Panc1 (cell line): ENCODE data around the gene NAB2. TPM values are rescaled to one million over a fixed set of nuclear protein-coding genes. Genes with fewer than 3 reads are reported as not detected.

ENCODE experiments used
- ATAC-seq: fragments of 200-7000 bp; cut with Tn5 transposase; 2 replicates; pipeline ENCODE4 v1.9.1; 2020; ENCODE audit warnings: mild to moderate bottlenecking, moderate library complexity
- BruUV-seq: library from RNA; stranded (reverse); fragments of 400-500 nt; replicated peaks from 2 replicates; lab custom pipeline; 2021; lab: Mats Ljungman, UMichigan
- CTCF ChIA-PET: fragments of 300-600 bp; sonication (Branson Sonifier 250); formaldehyde crosslinking; loops from one replicate; lab custom pipeline; 2022; ENCODE audit warnings: antibody characterized with exemption; lab: Charles Lee
- POLR2A ChIA-PET: fragments of 300-600 bp; sonication (Branson Sonifier 250); formaldehyde crosslinking; loops from one replicate; lab custom pipeline; 2022; ENCODE audit warnings: antibody characterized with exemption; lab: Charles Lee
- DNase-seq: peaks from one replicate; pipeline ENCODE4 v3.0.0-alpha.2; 2010; ENCODE audit warnings: low read depth, low spot score
- H3K27ac ChIP-seq: 2 replicates; pipeline ENCODE4 v1.5.1; 2011; ENCODE audit warnings: mild to moderate bottlenecking, low read length, inconsistent platforms
- H3K27me3 ChIP-seq: fragments of 200-500 bp; sonication (Bioruptor generic); 2 replicates; pipeline ENCODE4 v1.6.0; 2014; ENCODE audit warnings: low read length, inconsistent platforms; ENCODE audit not compliant: control insufficient read depth, insufficient read depth
- H3K36me3 ChIP-seq: fragments of 200-500 bp; sonication (Bioruptor generic); 2 replicates; pipeline ENCODE4 v1.5.1; 2014; ENCODE audit warnings: inconsistent platforms, mild to moderate bottlenecking, low read length, moderate library complexity; ENCODE audit not compliant: control insufficient read depth, insufficient read depth
- H3K4me1 ChIP-seq: 2 replicates; pipeline ENCODE4 v1.5.1; 2011; ENCODE audit warnings: inconsistent platforms, mild to moderate bottlenecking, low read length, moderate library complexity; ENCODE audit not compliant: control insufficient read depth, insufficient read depth
- H3K4me3 ChIP-seq, 2 experiments: 2 replicates each; pipeline ENCODE4 v1.5.1; 2011 to 2012; ENCODE audit warnings: low read depth in 2 of 2, low read length in 2 of 2, mild to moderate bottlenecking in 2 of 2, inconsistent platforms in 1 of 2, moderate library complexity in 1 of 2
- H3K9me3 ChIP-seq: fragments of 200-500 bp; sonication (Bioruptor generic); 2 replicates; pipeline ENCODE4 v1.5.1; 2014; ENCODE audit warnings: low read depth, mild to moderate bottlenecking, inconsistent platforms, low read length, moderate library complexity; ENCODE audit not compliant: control insufficient read depth, insufficient read depth
- POLR2AphosphoS5 ChIP-seq: IDR thresholded peaks from 2 replicates; pipeline ENCODE4 v1.6.1; 2012; ENCODE audit warnings: mild to moderate bottlenecking, low read depth, low read length, moderate library complexity
- SIN3A ChIP-seq: IDR thresholded peaks from 2 replicates; pipeline ENCODE4 v1.6.1; 2012; ENCODE audit warnings: low read depth, mild to moderate bottlenecking, low read length, moderate library complexity, borderline replicate concordance; ENCODE audit not compliant: insufficient read depth
- TCF7L2 ChIP-seq: IDR thresholded peaks from 2 replicates; pipeline ENCODE4 v1.6.1; 2011; ENCODE audit warnings: mild to moderate bottlenecking, low read depth, low read length, inconsistent platforms
- in situ Hi-C: cut with HindIII; loops from 2 replicates; pipeline ENCODE4 v1.10.0; 2016; ENCODE audit warnings: low sequenced_read_pairs, low pct_unique_long_range_greater_than_20kb
- intact Hi-C: fragments of 100-400 bp; cut with micrococcal nuclease; formaldehyde crosslinking; loops from one replicate; pipeline ENCODE4 v1.10.0; 2022; ENCODE audit not compliant: unreplicated experiment
- total RNA-seq: library from RNA; stranded (reverse); gene quantifications from one replicate; pipeline ENCODE4 v1.2.1, GENCODE V29; 2021; ENCODE audit not compliant: unreplicated experiment
- TF ChIP-seq, protein P1 (sequence below): fragments of 450-650 bp; IDR thresholded peaks from 2 replicates; pipeline ENCODE4 v1.5.1; 2017; ENCODE audit warnings: mild to moderate bottlenecking
- TF ChIP-seq, protein P2 (sequence below), 2 experiments: IDR thresholded peaks; 2 replicates each; pipeline ENCODE4 v1.6.1; 2011 to 2012; ENCODE audit warnings: low read depth in 2 of 2, control low read depth in 1 of 2, low read length in 1 of 2, mild to moderate bottlenecking in 1 of 2, moderate library complexity in 1 of 2; ENCODE audit not compliant: insufficient read depth in 1 of 2

NAB2 gene
- total RNA-seq, 1 experiment from 2014 or later = 13.9 TPM

DNA sequence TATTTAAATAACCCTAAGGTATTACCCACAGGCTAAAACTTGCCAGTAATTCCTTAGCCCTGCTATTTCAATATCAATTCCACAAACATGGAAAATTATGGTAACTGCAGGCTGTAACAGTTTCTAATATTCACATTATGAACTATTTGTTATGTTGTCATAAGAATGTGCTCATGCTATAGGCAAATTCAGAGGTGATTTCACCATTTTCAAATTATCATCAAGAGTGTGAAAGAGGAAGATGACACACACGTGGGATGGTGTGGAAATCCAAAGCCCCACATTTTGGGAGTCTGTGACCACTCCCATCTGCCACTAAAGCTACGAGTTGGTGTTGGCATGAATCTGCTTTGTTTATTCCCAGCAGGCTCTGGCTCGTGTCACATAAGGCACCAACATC, 33.1 kb upstream of the NAB2 start:
- peaks cover 34% of the 10 kb centered on the region for H3K36me3 ChIP-seq
- ChIA-PET POLR2A (no interaction called here), CTCF (no interaction called here)
- BruUV-seq = TSS peak; percentile 36
- in situ Hi-C loops = no loop called here
- no peak overlapping the region for H3K27ac ChIP-seq
- H3K9me3 ChIP-seq = no peaks in the 10 kb centered on the region
- no peaks in the 10 kb centered on the region for H3K4me1 ChIP-seq
- no peak overlapping the region for H3K4me3 ChIP-seq
- ATAC-seq = no peak
- no peaks in the 10 kb centered on the region for H3K27me3 ChIP-seq
- no peak for TF ChIP-seq SIN3A
- no peak for TF ChIP-seq POLR2AphosphoS5
- TF ChIP-seq, protein P1, sequence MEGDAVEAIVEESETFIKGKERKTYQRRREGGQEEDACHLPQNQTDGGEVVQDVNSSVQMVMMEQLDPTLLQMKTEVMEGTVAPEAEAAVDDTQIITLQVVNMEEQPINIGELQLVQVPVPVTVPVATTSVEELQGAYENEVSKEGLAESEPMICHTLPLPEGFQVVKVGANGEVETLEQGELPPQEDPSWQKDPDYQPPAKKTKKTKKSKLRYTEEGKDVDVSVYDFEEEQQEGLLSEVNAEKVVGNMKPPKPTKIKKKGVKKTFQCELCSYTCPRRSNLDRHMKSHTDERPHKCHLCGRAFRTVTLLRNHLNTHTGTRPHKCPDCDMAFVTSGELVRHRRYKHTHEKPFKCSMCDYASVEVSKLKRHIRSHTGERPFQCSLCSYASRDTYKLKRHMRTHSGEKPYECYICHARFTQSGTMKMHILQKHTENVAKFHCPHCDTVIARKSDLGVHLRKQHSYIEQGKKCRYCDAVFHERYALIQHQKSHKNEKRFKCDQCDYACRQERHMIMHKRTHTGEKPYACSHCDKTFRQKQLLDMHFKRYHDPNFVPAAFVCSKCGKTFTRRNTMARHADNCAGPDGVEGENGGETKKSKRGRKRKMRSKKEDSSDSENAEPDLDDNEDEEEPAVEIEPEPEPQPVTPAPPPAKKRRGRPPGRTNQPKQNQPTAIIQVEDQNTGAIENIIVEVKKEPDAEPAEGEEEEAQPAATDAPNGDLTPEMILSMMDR = no peak
- TF ChIP-seq, protein P2, sequence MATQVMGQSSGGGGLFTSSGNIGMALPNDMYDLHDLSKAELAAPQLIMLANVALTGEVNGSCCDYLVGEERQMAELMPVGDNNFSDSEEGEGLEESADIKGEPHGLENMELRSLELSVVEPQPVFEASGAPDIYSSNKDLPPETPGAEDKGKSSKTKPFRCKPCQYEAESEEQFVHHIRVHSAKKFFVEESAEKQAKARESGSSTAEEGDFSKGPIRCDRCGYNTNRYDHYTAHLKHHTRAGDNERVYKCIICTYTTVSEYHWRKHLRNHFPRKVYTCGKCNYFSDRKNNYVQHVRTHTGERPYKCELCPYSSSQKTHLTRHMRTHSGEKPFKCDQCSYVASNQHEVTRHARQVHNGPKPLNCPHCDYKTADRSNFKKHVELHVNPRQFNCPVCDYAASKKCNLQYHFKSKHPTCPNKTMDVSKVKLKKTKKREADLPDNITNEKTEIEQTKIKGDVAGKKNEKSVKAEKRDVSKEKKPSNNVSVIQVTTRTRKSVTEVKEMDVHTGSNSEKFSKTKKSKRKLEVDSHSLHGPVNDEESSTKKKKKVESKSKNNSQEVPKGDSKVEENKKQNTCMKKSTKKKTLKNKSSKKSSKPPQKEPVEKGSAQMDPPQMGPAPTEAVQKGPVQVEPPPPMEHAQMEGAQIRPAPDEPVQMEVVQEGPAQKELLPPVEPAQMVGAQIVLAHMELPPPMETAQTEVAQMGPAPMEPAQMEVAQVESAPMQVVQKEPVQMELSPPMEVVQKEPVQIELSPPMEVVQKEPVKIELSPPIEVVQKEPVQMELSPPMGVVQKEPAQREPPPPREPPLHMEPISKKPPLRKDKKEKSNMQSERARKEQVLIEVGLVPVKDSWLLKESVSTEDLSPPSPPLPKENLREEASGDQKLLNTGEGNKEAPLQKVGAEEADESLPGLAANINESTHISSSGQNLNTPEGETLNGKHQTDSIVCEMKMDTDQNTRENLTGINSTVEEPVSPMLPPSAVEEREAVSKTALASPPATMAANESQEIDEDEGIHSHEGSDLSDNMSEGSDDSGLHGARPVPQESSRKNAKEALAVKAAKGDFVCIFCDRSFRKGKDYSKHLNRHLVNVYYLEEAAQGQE (IDR thresholded peaks at IDR 0.05; ENCODE audit: insufficient read depth in 1 of 2, low read depth in 2 of 2, low read length in 1 of 2) = no peak
- no peak for TF ChIP-seq TCF7L2
- intact Hi-C loops = no loop called here
- DNase-seq = no peak

DNA sequence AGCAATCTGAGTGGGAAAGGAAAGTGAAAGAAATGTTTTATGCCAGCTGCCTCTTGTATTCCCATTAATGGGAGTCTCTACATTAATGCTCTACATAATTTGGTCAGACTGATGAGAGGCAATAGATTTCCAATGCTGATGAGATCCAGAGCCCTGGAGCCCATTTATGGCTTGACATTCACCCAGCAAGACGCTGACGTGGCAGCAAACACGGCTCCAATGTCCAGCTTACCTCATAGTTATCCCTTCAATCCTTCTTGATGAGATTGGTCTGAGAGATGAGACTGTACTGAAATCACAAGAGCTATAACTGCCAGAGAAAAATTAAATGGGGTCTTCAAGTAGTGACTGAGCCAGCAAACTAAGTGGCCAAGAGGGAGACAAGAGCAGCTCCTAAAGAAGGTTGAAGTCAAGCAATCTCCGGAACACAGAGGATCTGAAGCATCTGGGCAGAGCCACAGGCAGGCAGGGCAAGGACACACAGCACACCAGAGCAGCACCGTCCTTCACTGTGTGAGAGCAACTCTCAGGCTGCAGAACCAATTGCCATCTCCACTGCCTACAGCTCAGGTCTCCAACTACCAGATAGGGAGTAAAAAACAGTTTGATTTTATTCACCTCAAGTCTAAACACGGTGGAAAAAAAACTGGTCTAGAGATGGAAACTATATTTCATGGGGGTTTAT, 31.7 kb upstream of the NAB2 start:
- Histone ChIP-seq H3K4me1 (no peaks in the 10 kb centered on the region), H3K27ac (no peak overlapping the region), H3K36me3 (peaks cover 34% of the 10 kb centered on the region), H3K9me3 (no peaks in the 10 kb centered on the region), H3K27me3 (no peaks in the 10 kb centered on the region), H3K4me3 (no peak overlapping the region)
- intact Hi-C loops (no loop called here), in situ Hi-C loops (no loop called here)
- no peak for ATAC-seq
- ChIA-PET CTCF (no interaction called here), POLR2A (no interaction called here)
- BruUV-seq = no TSS peak
- TF ChIP-seq, protein P1 = no peak
- TF ChIP-seq POLR2AphosphoS5 (no peak), TCF7L2 (no peak), SIN3A (no peak)
- TF ChIP-seq, protein P2 (IDR thresholded peaks at IDR 0.05; ENCODE audit: insufficient read depth in 1 of 2, low read depth in 2 of 2, low read length in 1 of 2) = no peak
- DNase-seq = no peak
